ENCODE measurements around the gene CAMK1D. TPM values are rescaled to one million over a fixed set of nuclear protein-coding genes. Genes with fewer than 3 reads are reported as not detected.

The CAMK1D gene
- total RNA-seq, 1 donor from 2014 or later, result 3.1 TPM

DNA sequence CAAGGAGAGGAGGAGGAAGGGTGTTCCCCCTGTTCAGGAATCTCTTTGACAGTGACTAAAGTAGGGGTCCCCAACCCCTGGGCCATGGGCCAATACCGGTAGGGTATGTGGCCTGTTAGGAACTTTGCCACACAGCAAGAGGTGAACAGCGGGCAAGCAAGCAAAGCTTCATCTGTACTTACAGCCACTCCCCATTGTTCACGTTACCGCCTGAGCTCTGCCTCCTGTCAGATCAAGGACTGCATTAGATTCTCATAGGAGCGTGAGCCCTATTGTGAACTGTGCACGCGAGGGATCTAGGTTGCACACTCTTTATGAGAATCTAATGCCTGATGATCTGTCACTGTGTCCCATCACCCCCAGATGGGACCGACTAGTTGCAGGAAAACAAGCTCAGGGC, 201.6 kb downstream of the CAMK1D start:
- DNase-seq (ENCODE audit: low spot score), result no peak

- no peak for DNase-seq (ENCODE audit: low spot score)
Observed at GRCh38 chr10:12556039-12556438, 206.7 kb downstream of the CAMK1D start.

- no peak for DNase-seq (ENCODE audit: low spot score)
Observed at GRCh38 chr10:12559578-12560178, 210.3 kb downstream of the CAMK1D start.

DNA sequence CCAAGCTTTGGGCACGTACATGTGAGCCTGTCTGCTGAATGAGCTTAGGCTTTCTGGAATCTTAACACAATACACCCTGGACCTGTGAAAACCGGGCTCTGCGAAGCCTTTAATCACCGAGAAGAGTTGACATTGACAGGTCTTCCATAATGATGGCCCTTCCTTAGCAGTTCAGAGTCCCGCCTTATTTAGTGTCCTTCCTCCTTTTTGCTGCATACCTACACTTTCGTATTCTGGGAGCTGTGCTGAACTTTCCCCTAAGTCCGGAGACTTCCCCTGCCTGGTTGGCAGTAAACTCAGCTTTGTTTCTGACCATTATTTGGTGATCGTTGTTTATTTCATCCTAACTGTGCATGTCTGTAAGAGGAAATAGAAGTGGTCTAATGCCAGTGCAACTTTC, 212.0 kb downstream of the CAMK1D start:
- DNase-seq (ENCODE audit: low spot score), result no peak

- no peak for DNase-seq (ENCODE audit: low spot score)
Observed at GRCh38 chr10:12561720-12562119, 212.4 kb downstream of the CAMK1D start.

DNA sequence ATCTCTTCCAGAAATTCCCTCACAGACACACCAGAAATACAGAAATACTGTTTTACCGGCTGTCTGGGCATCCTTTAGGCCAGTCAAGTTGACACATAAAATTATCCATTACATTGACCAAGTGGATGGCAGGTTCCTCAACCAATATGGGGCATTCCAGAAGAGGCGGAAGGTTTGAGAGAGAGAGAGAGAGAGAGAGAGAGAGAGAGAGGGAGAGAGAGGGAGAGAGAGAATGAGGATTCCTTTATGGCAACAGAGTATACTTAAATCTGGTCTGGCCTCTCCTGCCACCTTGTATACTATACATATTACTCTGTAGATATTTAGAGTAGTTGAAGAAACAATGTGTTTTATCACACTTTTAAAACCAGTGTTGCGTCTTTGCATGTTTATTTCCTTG, 214.1 kb downstream of the CAMK1D start:
- no peak for DNase-seq (ENCODE audit: low spot score)

GRCh38 chr10:12564173-12564572, 214.8 kb downstream of the CAMK1D start:
- DNase-seq (ENCODE audit: low spot score), result no peak

- DNase-seq (ENCODE audit: low spot score), result no peak
Observed at GRCh38 chr10:12566161-12567115, 217.1 kb downstream of the CAMK1D start.

- DNase-seq (ENCODE audit: low spot score), result no peak
Observed at GRCh38 chr10:12568391-12569009, 219.2 kb downstream of the CAMK1D start.

DNA sequence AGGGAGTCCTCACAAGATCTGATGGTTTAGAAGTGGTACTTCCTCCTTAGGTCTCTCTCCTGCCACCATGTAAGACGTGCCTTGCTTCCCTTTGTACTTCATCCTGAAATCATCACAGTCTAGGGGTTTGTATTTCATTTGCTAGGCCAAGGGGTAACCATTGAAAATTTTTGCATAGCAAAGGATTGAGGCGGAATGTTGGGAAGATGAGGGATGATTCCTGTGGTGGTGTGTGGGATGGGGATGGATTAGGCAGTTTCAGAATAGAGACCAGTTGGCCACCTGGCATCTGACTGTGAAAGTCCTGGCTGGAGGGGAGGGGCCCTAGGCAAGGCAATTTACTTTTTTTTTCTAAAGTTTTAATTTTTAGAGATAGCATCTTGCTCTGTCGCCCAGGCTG, 222.9 kb downstream of the CAMK1D start:
- no peak for DNase-seq (ENCODE audit: low spot score)

DNA sequence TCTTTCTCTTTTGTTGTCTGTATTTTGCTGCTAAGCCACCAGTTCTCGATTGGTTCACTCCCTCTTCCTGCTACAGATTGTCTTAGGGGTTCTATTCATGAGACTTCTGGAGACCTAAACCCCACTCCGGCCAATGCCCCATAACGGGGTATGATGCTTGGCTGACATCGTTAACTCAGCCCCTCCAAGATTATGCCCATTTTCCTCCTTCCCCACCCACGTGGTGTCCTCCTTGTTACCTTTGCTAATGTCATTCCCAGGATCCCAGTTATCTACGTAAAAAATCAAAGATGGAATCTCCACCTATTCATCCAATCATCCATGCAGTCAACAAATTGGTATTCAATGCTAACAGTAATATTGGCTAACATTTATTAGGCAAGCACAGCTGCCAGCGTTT, 228.3 kb downstream of the CAMK1D start:
- DNase-seq (ENCODE audit: low spot score), result no peak

- DNase-seq (ENCODE audit: low spot score), result no peak
Observed at GRCh38 chr10:12579954-12580858, 230.9 kb downstream of the CAMK1D start.

DNA sequence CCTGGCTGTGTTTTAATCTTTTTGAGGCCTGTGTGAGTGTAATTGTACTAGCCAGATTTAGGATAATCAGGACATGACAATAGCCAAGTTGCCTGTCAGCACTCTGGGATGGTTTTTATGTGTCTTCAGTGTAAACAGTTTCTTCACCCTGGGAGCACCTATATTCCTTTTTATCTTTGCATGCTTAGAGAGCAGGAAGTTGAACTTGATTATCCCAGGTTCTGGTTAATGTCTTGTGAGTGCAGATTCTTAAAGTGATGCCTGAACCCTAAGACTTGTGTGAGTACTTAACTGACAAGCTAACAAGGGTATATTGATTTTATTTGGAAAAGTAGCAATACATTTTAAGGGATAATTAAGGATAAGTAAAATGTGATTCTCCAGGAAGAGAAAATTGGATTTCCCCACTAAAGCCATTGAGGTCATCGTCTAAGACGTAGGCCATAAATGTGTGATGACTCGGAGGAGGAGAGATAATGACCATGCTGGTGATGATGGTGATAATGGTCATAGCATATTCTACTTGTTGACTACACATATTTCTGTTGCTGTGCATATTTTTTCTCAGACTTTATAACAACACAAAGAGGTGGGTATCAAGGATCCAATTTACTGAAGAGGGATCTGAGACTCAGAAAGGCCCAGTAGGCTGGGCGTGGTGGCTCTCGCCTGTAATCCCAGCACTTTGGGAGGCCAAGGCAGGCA, 234.7 kb downstream of the CAMK1D start:
- no peak for DNase-seq (ENCODE audit: low spot score)

GRCh38 chr10:12586741-12587140, 237.4 kb downstream of the CAMK1D start:
- no peak for DNase-seq (ENCODE audit: low spot score)

DNA sequence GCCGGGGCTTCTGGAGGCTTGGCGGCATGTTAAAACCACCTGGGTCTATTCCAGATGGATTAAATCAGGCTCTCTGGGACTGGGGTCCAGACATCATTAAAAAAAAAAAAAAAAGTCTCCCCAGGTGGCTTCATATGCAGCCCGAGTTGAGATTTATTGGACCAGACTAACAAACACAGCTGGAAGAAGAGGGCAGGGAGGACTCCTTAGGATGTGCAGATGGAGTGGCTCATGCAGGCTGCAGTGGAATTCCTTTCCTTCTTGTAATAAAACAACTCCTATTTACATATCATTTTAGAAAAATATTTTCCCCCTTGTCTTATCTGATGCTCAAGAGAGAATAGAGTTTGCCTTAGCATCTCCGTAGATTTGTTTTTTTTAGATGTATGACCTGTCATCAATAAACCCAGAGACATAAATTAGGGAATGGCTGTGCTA, 238.1 kb downstream of the CAMK1D start:
- DNase-seq (ENCODE audit: low spot score), result no peak

DNA sequence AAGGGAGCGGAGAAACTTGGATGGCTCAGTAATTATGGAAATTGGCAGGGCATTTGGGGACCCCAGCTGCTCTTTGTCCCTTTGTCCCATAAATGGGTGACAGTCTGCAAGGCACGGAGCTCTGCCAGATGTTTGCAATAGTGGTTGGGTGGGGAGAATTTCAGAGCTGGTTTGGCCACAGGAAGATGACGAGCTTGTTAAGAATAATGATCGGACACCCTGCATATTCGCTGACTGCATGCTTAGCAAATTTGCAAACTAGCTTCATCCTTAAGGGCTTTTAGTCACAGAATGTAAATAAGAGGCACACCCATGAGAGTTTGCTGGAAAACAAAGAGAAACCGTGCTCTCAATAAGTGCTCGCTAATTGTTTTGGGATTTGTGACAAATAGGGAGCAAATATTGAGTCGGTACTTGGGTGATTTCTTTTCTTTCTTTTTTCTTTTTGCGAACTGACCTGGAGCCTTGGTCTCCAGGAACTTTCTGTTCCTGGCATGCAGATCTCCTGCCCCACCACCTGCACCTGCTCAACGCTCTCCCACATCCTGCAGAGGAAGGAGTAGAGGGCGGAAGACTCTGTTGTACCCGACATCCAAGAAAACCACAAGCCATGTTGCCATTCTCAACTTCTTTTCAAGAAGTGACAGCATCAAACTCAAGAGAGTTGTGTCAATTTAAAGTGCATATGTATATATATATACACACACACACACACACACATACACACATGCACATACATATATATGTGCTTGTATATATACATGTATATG, 238.9 kb downstream of the CAMK1D start:
- no peak for DNase-seq (ENCODE audit: low spot score)

DNA sequence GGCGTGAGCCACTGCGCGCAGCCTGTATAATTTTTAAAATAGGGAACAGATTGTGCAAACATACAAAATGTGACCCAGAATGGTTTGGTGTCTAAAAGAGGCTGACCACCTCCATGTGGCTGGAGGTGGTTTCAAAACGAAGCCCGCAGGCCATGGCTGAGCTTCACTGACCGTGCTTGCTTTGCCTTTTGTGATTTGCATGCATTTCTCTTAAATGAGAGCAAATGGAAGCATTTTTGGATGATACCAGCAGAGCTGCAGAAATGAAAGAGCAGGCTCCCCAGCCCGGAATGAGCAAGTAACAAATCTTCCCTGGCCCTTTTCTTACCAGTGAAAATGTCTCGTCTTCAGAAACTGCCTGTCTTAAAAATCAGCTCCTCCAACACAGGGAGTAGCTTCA, 239.9 kb downstream of the CAMK1D start:
- no peak for DNase-seq (ENCODE audit: low spot score)

DNA sequence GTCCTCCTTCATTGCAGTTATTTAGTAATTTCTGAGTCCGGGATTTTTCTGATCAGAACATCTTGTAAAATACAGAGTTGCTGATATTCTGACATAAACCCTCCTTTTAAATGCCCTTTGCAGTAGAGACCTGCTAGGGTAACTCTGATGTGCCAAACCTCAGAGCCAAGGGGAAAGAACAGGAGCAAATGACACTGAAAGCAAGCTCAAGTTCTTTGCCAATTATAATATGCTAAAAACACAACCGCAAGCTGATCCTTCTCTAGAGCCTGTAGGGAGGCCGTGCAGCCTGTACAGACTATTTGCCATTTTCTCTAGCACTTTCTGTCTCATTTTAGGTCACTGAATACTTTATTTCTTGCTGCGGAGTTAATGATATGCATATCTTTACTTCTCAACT, 240.4 kb downstream of the CAMK1D start:
- DNase-seq (ENCODE audit: low spot score), result no peak

DNA sequence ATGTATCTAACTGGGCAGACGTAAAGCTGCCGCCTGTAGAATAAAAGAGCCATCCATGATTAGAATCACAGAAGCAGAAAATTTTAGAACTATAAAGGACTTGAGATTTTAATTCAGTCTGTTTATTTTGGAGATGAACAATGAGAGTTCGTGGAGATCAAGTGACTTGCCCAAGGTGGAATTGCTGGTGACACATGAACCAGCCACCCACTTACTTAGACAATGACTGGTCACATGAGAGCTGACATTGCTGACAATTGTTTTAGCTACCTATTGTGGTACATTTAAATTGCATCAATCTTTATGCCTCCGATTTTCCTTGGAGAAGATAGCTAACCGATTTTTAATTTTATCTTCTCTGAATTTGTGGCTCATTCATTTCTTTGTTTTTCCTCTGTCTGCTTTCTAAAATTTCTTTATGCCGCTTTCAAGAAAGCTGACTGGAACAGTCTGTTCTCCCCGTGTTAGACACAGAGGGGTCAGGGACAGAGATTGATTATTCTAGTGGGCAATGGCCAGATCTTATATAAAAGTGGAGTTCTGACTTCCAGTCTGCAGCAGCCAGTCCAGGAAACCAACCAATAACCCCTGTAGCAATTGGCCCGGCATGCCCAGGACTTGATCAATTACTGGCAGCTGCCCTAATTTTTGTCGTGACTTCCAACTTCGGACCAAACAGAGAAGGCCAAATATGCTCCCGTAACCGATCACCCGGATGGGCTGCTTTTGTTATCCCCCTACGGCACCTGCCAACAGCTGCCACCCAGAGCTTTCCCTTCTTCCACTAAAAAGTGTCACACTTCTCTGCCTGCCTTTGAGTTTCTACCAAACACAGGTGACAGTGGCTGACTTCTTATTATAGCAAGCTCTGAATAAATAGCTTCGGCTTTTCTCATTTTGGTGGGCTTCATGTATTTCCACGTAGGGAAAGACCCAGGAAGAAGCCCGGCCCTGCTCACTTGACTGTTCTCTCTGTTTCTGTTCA, 241.6 kb downstream of the CAMK1D start:
- no peak for DNase-seq (ENCODE audit: low spot score)
